Measurements from ENCODE around the gene TEF. TPM values are rescaled to one million over a fixed set of nuclear protein-coding genes. Genes with fewer than 3 reads are reported as not detected.
A peak's percentile ranks its signal among the peaks of the same experiment; 100 is the strongest.

The TEF gene
- total and polyA plus RNA-seq, 9 of the 15 experiments (the other 6 are each of a cell fraction or from before 2014, with no cell fraction given) = 0.04 to 3.1 (median 1.2) TPM

DNA sequence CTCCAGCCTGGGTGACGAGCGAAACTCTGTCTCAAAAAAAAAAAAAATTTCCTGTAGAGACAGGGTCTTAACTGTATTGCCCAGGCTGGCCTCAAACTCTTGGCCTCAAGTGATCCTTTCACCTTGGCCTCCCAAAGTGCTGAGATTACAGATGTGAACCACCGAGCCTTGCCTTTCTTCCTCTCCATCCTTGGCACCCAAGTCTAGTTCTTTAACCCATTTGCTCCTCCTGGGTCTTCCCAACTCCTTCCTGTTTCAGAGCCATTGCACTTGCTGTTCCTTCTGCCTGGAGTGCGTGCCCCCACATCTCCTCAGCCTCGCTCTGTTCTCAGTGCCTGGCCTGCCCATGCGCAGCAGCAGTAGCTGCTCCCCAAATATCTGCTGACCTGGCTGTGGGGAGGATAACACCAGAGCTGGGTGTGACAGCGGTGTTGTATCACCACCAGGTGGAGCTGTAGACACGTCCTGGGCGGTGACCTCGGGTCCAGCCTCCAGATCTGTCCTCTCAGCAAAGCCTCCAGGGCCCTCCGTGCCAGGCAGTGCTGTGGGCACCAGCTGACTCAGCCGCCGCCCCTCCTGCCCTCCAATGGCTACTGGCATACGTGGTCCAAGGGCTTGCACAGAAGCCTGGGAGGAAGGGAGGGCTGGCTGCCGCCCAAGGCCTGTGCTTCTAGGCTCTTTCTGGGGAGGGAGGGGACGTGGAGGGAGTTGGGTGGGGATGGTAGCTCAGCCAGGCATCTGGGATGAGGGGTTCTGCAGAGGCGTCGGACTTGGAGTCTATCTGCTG, 22.0 kb downstream of the TEF start:
- H3K4me3 ChIP-seq = no peak overlapping the region
- no peaks in the 10 kb centered on the region for H3K27me3 ChIP-seq (ENCODE audit: control insufficient read depth in 2 of 2, insufficient read depth in 2 of 2, low read length in 2 of 2)
- peaks cover 0 to 7% of the 10 kb centered on the region in 2 experiments; a peak in 3 of 5 replicates for H3K4me1 ChIP-seq (replicated peaks in 1 of 2; ENCODE audit: control insufficient read depth in 2 of 2, insufficient read depth in 2 of 2, low read length in 2 of 2)
- H3K9ac ChIP-seq (ENCODE audit: insufficient read depth in 1 of 2, low read depth in 2 of 2, low read length in 2 of 2) = peak overlapping the region in 1 of 2 experiments; percentile 50; a peak in 1 of 4 replicates
- FAIRE-seq = peak; percentile 93
- H3K4me2 ChIP-seq (ENCODE audit: insufficient read depth, low read length) = peak overlapping the region; percentile 53
- H3K9me1 ChIP-seq (ENCODE audit: control insufficient read depth, insufficient read depth, low read length) = no peaks in the 10 kb centered on the region
- no peaks in the 10 kb centered on the region for H3K36me3 ChIP-seq (ENCODE audit: control insufficient read depth, insufficient read depth, low read length)
- H3K79me2 ChIP-seq (ENCODE audit: control insufficient read depth, insufficient read depth, low read length) = no peaks in the 10 kb centered on the region
- in situ Hi-C loops (cut with MboI) (loop anchor here (5.0 kb wide), 1 partner anchor 124 kb away; no protein-coding TSS in a partner anchor), intact Hi-C loops (cut with micrococcal nuclease) (loop anchor here (2.0 kb wide), 1 partner anchor 123 kb away; no protein-coding TSS in a partner anchor)
- H3K27ac ChIP-seq (ENCODE audit: extremely low read depth, low read depth, low read length) = no peak overlapping the region
- ChIA-PET CTCF (ENCODE audit: low intra/inter-chr PET ratio) (interaction anchor here (0.8 to 2.0 kb wide), 3 partner anchors 114 to 125 kb away, joined by 3 to 11 read pairs (median 10); no protein-coding TSS in a partner anchor), POLR2A (interaction anchor here (0.9 to 1.3 kb wide), 5 partner anchors 115 to 132 kb away, joined by 3 to 7 read pairs (median 3); no protein-coding TSS in a partner anchor)
- no TSS peak for BruUV-seq (replicated peaks)
- H3K9me3 ChIP-seq (replicated peaks; ENCODE audit: control insufficient read depth, insufficient read depth, low read depth, low read length) = no peaks in the 10 kb centered on the region
- peak; percentile 100 for ATAC-seq
- WGBS (ENCODE audit: insufficient coverage, low coverage, missing lambda C conversion rate) = 5% methylated on average over 15 of the region's 18 CpGs
- peak overlapping the region; percentile 78 for H2AFZ ChIP-seq (ENCODE audit: low read depth, low read length)
- DNase-seq (ENCODE audit: extremely low read depth in 1 of 4, low spot score in 3 of 4) = peak; percentile 86 to 89 (median 86)
- H4K20me1 ChIP-seq (replicated peaks; ENCODE audit: control insufficient read depth, insufficient read depth, low read length) = no peaks in the 10 kb centered on the region
- TF ChIP-seq BHLHE40 (IDR thresholded peaks at IDR 0.05; ENCODE audit: low read length) (no peak), HSF4 (CRISPR knock-in tag; IDR thresholded peaks at IDR 0.05; ENCODE audit: borderline replicate concordance) (no peak), NR2C2 (CRISPR knock-in tag; IDR thresholded peaks at IDR 0.05) (peak; percentile 26; the same call in 1 of the 2 replicates), NR2C2 (tag; IDR thresholded peaks at IDR 0.05) (no peak), ARID2 (IDR thresholded peaks at IDR 0.05) (peak; percentile 85), CREM (IDR thresholded peaks at IDR 0.05; ENCODE audit: low read depth) (peak; percentile 61), NFE2 (IDR thresholded peaks at IDR 0.05; ENCODE audit: low read depth) (peak; percentile 28; the same call in 1 of the 2 replicates), ATF1 (CRISPR knock-in tag; IDR thresholded peaks at IDR 0.05) (no peak), ATF1 (tag; IDR thresholded peaks at IDR 0.05) (0 out of 2 replicates have a peak, but pooled peaks have one; percentile 33), ZNF263 (CRISPR knock-in tag; IDR thresholded peaks at IDR 0.05; ENCODE audit: borderline replicate concordance) (0 out of 2 replicates have a peak, but pooled peaks have one; percentile 13), BRD9 (IDR thresholded peaks at IDR 0.05; ENCODE audit: low read depth, partially characterized antibody) (no peak)
- TF ChIP-seq, protein P1, sequence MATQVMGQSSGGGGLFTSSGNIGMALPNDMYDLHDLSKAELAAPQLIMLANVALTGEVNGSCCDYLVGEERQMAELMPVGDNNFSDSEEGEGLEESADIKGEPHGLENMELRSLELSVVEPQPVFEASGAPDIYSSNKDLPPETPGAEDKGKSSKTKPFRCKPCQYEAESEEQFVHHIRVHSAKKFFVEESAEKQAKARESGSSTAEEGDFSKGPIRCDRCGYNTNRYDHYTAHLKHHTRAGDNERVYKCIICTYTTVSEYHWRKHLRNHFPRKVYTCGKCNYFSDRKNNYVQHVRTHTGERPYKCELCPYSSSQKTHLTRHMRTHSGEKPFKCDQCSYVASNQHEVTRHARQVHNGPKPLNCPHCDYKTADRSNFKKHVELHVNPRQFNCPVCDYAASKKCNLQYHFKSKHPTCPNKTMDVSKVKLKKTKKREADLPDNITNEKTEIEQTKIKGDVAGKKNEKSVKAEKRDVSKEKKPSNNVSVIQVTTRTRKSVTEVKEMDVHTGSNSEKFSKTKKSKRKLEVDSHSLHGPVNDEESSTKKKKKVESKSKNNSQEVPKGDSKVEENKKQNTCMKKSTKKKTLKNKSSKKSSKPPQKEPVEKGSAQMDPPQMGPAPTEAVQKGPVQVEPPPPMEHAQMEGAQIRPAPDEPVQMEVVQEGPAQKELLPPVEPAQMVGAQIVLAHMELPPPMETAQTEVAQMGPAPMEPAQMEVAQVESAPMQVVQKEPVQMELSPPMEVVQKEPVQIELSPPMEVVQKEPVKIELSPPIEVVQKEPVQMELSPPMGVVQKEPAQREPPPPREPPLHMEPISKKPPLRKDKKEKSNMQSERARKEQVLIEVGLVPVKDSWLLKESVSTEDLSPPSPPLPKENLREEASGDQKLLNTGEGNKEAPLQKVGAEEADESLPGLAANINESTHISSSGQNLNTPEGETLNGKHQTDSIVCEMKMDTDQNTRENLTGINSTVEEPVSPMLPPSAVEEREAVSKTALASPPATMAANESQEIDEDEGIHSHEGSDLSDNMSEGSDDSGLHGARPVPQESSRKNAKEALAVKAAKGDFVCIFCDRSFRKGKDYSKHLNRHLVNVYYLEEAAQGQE (IDR thresholded peaks at IDR 0.05; ENCODE audit: borderline replicate concordance) = peak; percentile 91
- TF ChIP-seq, protein P1 (CRISPR knock-in tag; IDR thresholded peaks at IDR 0.05; ENCODE audit: low read depth) = no peak
